H4 (cell line): Measurements from ENCODE around the gene SLC17A7. TPM values are rescaled to one million over a fixed set of nuclear protein-coding genes. Genes with fewer than 3 reads are reported as not detected.
"Not testable (repeated sequence)": the region's sequence is repeated elsewhere in the genome, so short reads cannot be mapped to it uniquely, and the experiment has no call there.

Experiments used
- DNase-seq: peaks from one replicate; pipeline ENCODE4 v3.0.0-alpha.2; 2015; ENCODE audit warnings: low spot score
- total RNA-seq: library from RNA; depleted of rRNA; stranded (reverse); fragments of >200 nt; shearing (Covaris generic); gene quantifications from 2 replicates; pipeline ENCODE4 v1.2.3, GENCODE V29; 2014

The SLC17A7 gene
- total RNA-seq, 1 experiment from 2014 or later, result 0.45 TPM

DNA sequence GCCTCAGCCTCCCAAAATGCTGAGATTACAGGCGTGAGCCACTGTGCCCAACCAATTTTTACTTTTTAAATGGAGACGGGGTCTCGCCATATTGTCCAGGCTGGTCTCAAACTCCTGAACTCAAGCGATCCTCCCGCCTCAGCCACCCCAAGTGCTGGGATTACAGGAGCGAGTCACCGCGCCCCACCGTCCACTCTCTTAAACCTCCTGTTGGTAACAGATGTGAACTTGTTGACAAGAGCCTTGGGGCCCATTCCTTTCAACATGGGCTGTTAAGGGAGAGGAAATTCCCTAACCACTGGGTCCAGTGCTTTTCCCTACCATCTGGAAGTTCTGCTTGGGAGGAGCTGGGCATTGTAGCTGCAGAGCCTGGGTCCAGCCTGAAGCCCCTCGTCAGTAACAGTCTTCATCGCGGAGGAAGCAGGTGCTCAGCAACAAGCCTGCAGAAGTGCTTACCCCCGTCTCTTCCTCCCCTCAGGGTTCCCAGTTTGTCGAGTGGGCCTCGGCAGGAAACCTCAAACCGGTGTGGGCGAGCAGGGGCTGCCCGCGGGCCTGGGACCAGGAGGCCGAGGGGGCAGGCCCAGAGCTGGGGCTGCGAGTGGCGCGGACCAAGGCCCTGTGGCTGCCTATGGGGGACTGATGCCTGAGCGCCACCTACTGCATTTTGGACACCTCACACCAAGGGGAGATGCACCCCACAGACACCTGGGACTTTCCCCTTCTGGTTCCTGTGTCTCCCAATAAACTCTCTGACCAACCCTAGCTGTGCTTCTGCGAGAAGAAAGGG, 28.7 kb upstream of the SLC17A7 start:
- no peak for DNase-seq

DNA sequence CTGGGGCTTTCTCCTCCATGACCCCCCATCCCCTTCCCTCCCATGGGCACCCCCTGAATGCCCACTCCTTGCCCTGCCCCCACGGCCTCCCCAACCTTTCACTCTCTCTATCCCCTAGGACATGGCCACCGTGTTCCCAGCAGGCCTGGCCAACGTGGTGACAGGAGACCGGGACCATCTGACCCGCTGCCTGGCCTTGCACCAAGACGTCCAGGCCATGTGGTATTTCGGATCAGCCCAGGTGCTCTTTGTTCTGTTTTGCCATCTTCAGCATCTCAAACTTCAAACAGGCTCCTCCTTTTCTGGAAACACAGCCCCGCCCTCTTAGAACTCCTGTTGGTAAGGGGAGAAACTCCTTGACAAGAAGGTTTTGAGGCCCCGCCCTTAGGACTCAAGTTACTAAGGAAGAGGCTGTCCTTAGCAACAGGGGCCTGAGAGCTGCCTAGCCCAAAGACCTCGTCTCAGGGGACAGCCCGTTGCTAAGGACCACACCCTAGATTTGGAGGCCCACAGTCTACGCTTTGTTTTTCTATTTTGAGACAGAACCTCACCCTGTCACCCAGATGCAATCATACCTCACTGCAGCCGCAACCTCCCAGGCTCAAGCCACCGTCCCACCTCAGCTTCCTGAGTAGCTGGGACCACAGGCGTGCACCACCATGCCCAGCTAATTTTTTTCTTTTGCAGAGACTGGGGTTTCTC, 27.6 kb upstream of the SLC17A7 start:
- DNase-seq, result peak; percentile 63

DNA sequence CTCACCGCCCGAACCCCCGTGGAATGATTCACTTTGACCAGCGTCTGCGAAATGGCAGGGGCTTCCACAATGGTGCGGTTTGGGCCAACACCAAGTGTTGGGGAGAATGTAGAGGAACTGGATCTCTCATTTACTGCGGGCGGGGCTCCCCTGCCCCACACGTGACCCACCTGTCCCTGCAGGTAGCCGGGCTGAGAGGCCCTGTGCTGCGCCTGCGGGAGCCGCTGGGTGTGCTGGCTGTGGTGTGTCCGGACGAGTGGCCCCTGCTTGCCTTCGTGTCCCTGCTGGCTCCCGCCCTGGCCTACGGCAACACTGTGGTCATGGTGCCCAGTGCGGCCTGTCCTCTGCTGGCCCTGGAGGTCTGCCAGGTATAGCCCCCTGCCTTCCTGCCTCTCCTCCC, 26.9 kb upstream of the SLC17A7 start:
- DNase-seq, result no peak

DNA sequence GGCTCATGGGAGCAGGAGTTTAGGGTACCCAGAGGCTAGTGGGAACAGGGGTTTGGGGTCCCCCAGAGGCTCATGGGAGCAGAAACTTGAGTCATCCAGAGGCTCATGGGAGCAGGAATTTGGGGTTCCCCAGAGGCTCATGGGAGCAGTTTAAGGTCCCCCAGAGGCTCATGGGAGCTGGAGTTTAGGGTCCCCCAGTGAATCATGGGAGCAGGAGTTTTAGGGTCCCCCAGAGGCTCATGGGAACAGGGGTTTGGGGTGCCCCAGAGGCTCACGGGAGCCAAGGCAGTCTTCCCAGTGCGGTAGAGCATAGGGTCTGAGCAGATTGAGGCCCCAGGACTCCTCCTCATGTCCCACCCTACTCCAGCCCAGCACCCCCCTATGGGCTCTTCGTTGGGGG, 24.0 kb upstream of the SLC17A7 start:
- DNase-seq, result no peak

DNA sequence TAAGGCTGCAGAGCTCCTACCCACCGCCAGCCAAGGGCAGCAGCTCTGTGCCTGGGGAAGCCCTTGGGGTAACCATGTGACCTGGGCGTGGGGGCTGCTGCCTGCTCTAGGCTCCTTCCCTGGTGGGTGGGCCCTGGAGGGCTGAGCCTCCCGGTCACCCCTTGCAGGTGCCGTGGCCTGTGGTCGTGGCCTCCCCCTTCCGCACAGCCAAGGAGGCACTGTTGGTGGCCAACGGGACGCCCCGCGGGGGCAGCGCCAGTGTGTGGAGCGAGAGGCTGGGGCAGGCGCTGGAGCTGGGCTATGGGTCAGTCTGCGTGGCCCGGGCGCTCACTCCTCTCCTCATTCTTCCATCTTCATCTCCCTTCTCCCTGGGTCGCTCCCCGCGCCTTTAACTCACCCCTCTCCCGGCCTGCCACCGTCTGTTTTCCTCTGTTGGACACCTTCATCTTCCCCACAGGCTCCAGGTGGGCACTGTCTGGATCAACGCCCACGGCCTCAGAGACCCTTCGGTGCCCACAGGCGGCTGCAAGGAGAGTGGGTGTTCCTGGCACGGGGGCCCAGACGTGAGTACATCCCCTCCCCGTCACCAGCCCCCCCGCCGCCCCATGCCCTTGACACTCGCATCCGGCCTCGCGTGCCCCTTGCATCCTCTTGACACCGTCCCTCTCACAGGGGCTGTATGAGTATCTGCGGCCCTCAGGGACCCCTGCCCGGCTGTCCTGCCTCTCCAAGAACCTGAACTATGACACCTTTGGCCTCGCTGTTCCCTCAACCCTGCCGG, 22.8 kb upstream of the SLC17A7 start:
- no peak for DNase-seq

DNA sequence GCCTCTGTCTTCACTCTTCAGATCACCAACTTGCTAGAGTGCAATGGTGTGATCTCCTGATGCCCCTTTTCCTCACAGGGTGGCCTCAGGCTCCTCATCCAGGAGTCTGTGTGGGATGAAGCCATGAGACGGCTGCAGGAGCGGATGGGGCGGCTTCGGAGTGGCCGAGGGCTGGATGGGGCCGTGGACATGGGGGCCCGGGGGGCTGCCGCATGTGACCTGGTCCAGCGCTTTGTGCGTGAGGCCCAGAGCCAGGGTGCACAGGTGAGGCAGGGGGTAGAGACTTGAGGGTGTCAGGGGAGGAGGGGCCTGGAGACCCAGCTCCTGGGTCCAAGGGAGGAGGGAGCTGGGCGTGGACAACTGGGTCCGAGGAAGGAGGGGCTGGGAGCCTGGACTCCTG, 21.2 kb upstream of the SLC17A7 start:
- no peak for DNase-seq

DNA sequence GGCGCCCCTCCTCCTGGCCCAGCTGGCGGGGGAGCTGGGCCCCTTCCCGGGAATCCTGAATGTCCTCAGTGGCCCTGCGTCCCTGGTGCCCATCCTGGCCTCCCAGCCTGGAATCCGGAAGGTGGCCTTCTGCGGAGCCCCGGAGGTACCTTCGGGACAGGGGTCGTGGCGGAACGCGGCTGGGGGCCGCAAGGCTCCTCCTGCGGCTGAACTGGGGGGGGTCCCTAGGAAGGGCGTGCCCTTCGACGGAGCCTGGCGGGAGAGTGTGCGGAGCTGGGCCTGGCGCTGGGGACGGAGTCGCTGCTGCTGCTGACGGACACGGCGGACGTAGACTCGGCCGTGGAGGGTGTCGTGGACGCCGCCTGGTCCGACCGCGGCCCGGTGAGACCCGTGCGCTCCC, 20.3 kb upstream of the SLC17A7 start:
- no peak for DNase-seq

DNA sequence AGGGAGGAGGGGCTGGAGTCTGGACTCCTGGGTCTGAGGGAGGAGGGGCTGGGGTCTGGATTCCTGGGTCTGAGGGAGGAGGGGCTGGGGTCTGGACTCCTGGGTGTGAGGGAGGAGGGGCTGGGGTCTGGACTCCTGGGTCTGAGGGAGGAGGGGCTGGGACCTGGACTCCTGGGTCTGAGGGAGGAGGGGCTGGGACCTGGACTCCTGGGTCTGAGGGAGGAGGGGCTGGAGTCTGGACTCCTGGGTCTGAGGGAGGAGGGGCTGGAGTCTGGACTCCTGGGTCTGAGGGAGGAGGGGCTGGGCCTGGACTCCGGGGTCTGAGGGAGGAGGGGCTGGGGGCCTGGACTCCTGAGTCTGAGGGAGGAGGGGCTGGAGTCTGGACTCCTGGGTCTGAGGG, 19.8 kb upstream of the SLC17A7 start:
- DNase-seq, result not testable (repeated sequence)

DNA sequence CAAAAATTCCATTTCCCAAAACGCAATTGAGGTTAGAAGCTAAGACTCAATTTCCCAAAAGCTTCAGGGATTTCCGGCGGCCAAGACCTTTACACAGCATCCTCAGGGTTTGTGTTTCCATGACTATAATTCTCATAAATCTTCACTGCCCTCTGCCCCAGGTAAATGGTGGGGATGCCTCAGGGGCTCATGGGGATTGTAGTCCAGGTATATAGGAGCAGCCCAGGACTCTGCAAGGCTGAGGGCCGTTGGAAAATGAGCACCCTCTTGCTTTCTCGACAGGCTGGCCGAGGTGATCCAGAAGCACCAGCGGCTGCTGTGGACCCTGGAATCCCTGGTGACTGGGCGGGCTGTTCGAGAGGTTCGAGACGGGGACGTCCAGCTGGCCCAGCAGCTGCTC, 18.1 kb upstream of the SLC17A7 start:
- no peak for DNase-seq

DNA sequence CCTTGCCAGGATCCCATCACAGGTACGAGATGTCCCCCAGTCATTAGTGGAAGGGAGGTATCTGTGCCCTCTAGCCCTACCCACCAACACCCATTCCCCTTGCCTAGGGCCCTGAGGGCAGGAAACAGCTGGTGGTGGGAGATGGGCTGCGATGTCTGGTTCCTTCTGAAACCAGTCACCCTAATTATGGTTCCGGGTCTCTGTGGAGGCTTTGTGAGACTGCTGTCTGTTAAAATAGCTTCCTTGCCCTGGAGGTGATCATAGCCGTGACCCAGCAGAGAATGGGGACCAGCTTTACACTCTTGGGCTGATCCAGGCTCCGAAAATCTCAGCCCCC, 17.2 kb upstream of the SLC17A7 start:
- no peak for DNase-seq

DNA sequence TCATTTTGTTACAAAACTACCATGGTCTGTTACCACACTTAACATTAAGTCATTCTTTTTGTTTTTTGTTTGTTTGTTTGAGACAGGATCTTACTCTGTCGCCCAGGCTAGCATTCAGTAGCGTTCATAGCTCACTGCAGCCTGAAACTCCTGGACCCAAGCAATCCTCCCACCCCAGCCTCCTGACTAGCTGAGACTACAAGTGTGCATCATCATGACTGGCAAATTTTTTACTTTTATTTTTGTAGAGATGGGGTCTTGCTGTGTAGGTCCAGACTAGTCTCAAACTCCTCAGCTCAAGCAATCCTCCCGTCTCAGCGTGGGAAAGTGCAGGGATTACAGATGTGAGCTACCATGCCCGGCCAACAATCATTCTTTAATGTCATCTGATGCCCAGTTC, 15.0 kb upstream of the SLC17A7 start:
- no peak for DNase-seq

DNA sequence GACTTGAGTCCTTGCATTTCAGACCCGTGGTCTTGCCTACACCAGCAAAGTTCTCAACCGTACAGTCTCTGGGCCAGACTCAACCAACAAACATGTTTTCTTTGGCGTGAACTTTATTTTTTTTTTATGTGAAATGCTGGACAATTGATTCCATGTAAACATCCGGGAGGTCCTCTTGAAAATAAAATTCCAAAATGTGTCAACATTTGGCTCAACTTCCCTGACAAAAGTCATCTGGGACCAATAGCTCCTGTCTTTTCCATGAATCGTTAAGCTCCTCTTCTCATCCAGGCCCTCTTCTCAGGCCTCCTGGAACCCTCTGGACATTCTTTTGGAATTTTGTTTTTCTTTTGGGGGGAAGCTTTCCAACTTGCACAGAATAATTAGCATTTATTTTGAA, 14.4 kb upstream of the SLC17A7 start:
- DNase-seq, result no peak

DNA sequence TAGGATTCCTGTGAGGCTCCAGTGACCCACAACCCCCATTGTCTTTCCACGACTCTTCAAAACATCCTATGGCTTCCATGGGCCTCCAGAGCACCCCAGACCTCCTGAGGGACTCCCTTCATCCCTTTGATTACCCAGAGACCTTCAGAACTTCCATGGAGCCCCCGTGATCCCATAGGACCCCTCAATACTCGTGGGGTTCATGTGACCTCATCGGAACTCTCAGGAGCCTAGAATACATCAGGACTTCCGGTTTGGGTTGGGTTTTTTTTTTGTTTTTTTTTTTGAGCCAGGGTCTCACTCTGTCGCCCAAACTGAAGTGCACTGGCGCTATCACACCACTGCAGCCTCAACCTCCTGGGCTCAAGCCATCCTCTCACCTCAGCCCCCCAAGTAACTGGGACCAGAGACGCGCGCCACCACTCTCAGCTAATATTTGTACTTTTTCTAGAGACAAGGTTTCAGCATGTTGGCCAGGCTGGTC, 12.5 kb upstream of the SLC17A7 start:
- DNase-seq, result no peak

DNA sequence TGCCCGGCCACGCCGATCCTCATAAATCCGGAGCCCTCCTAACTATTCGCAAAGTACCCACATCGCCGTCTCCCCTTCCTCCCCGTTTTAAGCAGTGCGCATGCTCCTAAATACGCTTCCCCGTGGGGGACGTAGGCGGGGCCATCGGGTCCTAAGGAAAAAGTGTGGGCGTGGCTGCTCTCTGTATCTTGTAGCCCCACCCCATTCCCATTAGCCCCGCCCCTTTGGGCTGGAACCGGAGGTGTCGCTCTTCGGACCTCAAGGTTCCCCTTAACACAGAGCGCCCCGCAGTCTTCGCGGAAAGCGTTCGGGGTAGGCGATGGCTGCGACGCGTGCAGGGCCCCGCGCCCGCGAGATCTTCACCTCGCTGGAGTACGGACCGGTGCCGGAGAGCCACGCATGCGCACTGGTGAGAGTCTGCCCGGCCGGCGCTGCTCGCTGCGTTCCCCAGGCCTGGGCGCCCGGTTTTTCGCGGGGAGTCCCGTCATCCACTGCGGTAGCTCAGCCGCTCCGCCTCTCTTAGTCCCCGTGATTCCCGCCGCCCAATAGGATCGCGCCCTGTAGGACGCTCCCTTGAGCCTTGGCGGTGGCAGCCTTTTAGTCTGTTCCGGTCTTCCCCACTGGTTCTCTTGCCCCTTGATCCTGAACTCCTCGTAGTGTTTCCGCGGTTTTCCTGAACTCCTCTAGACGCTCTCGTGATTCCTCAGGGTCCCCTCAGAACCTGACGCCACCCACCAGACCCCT, 11.9 kb upstream of the SLC17A7 start, which contains the start of gene ALDH16A1:
Gene ALDH16A1, plus strand, starts transcription at position 213 of the 744 bp plus-strand sequence. Its CDS starts 107 bp downstream, at position 320.
- DNase-seq, result peak; percentile 99

DNA sequence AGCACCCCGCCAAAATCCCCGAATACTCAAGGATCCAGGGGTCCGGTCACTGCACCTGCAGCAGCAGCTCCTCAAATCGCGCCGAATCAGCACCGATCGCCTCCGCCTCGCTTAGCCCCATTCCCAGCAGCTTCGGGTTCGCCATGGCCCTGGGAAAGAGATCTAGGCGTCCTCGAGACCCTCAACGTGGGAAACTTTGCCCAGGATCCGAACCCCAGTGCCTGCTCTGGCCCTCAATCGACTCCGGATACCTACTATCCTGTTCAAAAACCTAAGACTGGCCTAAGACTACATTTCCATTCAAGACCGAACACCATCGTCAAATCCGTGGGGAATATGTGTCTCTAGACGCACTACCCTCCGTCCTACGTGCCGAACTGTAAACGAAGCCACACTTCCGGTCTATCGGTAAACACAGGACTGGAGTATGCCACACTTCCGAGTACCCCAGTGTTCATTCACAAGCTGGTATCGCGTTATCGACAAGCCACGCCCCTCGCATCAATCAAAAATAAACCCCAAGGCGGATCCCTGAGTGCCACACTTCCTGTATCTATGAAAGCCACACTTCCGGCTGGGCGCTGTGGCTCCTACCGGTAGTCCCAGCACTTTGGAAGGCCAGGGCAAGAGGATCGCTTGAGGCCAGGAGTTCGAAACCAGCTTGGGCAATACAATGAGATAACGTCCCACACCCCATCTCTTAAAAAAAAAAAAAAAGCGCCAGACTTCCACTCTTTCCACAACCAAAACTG, 10.3 kb upstream of the SLC17A7 start, which contains the start of gene PIH1D1:
Gene PIH1D1, minus strand, starts transcription at position 385 of the 752 bp plus-strand sequence. Its CDS starts 240 bp downstream, at position 145.
- peak; percentile 100 for DNase-seq

DNA sequence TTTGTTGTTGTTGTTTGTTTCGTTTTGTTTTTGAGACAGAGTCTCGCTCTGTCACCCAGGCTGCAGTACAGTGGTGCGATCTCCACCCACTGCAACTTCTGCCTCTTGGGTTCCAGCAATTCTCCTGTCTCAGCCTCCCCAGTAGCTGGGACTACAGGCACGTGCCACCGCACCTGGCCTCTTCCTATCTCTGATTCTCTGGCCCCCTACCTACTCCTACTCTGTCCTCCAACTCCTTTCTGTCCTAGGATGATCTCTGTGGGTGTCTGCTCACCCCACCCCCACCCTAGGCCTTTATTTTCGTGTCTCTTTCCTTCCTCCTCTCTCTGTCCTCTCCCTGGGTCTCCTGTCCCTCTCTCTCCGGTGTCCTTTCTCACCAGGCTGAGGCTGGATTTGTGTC, 9.1 kb upstream of the SLC17A7 start:
- DNase-seq, result no peak

DNA sequence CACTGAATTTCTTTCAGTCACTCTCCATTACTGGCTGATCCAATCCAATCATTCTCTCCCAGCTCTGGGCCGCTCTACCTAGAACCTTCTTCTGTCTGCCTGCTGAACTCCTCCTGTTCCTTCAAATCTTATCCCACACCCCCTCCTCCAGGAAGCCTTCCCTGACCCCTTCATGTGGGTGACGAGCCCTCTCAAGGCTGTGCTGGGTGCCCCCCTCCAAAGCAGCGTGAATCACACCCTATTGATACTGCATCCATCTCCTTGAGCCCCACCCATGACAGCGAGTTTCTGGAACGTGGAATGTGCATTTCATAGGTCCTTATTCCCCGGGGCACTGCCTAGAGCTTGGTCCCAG, 7.1 kb upstream of the SLC17A7 start:
- DNase-seq, result no peak

DNA sequence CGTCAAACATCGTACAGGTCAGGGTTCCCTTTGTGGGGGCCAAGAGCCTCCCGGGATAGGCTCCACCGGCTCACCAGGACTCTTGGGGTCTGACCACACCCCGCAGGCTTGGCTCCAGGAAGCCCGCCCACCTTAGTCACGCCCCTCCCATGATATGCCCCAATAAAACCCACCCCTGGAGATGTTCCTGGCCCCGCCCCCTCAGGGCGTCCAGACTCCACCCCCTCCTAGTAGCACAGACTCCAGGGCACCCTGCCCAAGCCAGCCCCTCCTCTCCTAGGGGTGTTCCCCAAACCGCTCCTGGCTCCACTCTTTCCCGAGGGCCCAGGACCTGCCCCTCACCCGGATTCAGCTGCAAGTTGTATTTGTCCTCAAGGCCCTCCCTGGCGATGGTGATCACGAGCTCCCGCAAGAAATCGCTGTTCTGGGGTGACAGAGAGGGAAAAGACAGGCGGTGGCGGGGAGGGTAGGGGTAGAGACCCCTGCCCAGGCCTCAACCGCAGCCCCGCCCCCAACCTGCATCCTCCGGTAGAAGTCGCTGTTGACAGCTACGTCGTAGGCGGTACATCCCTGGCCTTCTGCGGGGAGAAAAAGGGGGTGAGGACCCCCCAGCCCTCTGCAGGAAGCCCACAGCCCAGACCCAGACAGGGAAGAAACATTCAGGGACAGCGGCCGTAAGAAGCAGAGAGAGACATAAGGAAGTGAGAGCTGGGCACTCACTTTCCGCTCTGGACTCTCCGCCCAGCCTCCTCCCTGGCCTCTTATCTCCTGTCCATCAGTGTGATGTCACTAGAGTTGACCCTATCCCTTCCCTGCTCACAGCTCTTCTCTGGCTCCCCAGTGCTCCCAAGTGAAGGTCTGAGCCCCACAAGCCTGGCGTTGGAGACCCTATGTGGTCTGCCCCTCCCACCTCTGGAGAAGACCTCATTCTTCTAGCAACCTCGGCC, 6.4 kb upstream of the SLC17A7 start:
- DNase-seq, result no peak

DNA sequence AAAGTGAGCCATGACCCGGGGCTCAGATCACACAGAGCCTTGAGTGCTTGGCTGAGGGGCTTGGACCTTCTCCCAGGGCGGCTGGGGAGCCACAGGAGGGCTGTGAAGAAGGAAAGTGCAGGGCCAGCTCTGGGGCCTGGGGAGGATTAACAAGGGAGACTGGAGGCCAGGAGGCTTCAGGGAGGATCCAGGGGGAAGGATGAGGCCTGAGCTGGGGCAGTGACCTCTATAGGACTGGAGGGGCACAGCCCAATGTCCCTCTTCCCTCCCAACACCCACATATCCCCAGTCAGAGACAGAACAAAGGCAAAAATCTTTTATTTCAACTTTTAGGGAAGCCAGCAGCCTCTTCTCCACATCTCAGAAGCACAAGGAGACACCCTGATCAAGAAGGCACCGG, 4.7 kb upstream of the SLC17A7 start:
- DNase-seq, result no peak
